Tibial nerve (tissue), 4 donors: ENCODE results near the gene CAB39L.

Experiments
- EP300 ChIP-seq, 2 donors: sonication (generic); formaldehyde crosslinking; IDR thresholded peaks; one replicate each; pipeline ENCODE4 v1.6.1; 2017; ENCODE audit warnings: antibody characterized with exemption in 2 of 2, mild to moderate bottlenecking in 1 of 2
- POLR2A ChIP-seq, 2 donors: fragments of 450-650 bp; IDR thresholded peaks; one replicate each; pipeline ENCODE4 v1.6.1; 2017; ENCODE audit warnings: antibody characterized with exemption in 2 of 2, mild to moderate bottlenecking in 2 of 2, moderate library complexity in 2 of 2
- TF ChIP-seq, protein P1 (sequence below), 5 experiments: fragments of 200-600 bp in 3 of 5; fragments of 450-650 bp in 2 of 5; sonication (generic) in 3 of 5; IDR thresholded peaks; one replicate each; pipeline ENCODE4 v1.5.1; 2016 to 2019; ENCODE audit warnings: antibody characterized with exemption in 5 of 5, mild to moderate bottlenecking in 3 of 5, moderate library complexity in 2 of 5

DNA sequence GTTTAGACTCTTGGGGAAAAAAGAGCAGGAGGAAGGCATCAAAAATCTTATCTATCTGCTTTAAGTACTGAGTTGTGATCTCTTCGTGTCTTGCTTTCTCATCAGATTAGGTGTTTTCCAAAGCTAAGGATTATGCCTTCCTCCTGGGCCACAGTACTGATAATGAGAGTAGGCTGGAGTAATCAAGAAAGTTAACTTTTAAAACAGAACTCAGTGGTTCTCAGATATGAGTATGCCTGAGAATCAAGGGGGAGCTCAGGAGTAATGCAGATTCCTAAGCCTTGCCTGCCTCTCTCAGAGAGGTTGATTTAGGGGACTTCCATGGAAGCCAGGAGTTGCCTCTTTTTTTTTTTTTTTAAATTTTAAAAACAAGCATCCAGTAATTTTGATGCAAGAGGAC is 172.6 kb downstream of the CAB39L start:
- no peak for TF ChIP-seq POLR2A (IDR thresholded peaks at IDR 0.05)
- TF ChIP-seq, protein P1, sequence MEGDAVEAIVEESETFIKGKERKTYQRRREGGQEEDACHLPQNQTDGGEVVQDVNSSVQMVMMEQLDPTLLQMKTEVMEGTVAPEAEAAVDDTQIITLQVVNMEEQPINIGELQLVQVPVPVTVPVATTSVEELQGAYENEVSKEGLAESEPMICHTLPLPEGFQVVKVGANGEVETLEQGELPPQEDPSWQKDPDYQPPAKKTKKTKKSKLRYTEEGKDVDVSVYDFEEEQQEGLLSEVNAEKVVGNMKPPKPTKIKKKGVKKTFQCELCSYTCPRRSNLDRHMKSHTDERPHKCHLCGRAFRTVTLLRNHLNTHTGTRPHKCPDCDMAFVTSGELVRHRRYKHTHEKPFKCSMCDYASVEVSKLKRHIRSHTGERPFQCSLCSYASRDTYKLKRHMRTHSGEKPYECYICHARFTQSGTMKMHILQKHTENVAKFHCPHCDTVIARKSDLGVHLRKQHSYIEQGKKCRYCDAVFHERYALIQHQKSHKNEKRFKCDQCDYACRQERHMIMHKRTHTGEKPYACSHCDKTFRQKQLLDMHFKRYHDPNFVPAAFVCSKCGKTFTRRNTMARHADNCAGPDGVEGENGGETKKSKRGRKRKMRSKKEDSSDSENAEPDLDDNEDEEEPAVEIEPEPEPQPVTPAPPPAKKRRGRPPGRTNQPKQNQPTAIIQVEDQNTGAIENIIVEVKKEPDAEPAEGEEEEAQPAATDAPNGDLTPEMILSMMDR (IDR thresholded peaks at IDR 0.05), result no peak
- TF ChIP-seq EP300 (IDR thresholded peaks at IDR 0.05), result no peak
